ENCODE measurements around the gene MTOR.

MTOR gene

DNA sequence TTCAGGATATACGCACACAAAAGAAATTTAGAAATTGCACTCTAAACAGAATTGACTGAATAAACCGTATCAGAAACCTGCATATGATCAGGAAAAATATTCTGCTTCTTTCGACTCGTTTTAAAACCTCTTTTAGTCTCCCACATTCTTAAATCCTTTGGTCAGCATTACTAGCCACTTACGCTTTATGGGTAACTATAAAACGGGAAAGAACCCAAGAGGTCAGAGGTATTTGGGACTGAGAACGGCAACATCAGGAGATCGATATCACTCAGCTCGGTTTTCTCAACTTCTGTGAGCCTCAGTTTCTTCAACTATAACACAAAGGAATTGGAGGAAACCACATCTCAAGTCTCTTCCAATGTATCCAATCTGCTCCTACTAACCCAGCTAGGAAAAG is 109.6 kb downstream of the MTOR start:
- Histone ChIP-seq H3K27ac (replicated peaks) (no peak overlapping the region), H3K4me3 (replicated peaks; ENCODE audit: insufficient read depth, low read length) (no peak overlapping the region), H3K27me3 (ENCODE audit: insufficient read depth, poor library complexity, severe bottlenecking) (no peaks in the 10 kb centered on the region)
- TF ChIP-seq SPI1 (IDR thresholded peaks at IDR 0.05; ENCODE audit: borderline replicate concordance, low read depth) (no peak), GABPA (IDR thresholded peaks at IDR 0.05; ENCODE audit: low read depth) (no peak), POLR2AphosphoS5 (IDR thresholded peaks at IDR 0.05; ENCODE audit: low read depth) (no peak)
- TF ChIP-seq, protein P1, sequence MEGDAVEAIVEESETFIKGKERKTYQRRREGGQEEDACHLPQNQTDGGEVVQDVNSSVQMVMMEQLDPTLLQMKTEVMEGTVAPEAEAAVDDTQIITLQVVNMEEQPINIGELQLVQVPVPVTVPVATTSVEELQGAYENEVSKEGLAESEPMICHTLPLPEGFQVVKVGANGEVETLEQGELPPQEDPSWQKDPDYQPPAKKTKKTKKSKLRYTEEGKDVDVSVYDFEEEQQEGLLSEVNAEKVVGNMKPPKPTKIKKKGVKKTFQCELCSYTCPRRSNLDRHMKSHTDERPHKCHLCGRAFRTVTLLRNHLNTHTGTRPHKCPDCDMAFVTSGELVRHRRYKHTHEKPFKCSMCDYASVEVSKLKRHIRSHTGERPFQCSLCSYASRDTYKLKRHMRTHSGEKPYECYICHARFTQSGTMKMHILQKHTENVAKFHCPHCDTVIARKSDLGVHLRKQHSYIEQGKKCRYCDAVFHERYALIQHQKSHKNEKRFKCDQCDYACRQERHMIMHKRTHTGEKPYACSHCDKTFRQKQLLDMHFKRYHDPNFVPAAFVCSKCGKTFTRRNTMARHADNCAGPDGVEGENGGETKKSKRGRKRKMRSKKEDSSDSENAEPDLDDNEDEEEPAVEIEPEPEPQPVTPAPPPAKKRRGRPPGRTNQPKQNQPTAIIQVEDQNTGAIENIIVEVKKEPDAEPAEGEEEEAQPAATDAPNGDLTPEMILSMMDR (IDR thresholded peaks at IDR 0.05; ENCODE audit: insufficient read depth, low read length), result no peak
- TF ChIP-seq, protein P2, sequence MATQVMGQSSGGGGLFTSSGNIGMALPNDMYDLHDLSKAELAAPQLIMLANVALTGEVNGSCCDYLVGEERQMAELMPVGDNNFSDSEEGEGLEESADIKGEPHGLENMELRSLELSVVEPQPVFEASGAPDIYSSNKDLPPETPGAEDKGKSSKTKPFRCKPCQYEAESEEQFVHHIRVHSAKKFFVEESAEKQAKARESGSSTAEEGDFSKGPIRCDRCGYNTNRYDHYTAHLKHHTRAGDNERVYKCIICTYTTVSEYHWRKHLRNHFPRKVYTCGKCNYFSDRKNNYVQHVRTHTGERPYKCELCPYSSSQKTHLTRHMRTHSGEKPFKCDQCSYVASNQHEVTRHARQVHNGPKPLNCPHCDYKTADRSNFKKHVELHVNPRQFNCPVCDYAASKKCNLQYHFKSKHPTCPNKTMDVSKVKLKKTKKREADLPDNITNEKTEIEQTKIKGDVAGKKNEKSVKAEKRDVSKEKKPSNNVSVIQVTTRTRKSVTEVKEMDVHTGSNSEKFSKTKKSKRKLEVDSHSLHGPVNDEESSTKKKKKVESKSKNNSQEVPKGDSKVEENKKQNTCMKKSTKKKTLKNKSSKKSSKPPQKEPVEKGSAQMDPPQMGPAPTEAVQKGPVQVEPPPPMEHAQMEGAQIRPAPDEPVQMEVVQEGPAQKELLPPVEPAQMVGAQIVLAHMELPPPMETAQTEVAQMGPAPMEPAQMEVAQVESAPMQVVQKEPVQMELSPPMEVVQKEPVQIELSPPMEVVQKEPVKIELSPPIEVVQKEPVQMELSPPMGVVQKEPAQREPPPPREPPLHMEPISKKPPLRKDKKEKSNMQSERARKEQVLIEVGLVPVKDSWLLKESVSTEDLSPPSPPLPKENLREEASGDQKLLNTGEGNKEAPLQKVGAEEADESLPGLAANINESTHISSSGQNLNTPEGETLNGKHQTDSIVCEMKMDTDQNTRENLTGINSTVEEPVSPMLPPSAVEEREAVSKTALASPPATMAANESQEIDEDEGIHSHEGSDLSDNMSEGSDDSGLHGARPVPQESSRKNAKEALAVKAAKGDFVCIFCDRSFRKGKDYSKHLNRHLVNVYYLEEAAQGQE (IDR thresholded peaks at IDR 0.05; ENCODE audit: insufficient replicate concordance, low read depth), result no peak
- no peak for DNase-seq (ENCODE audit: low read depth in 1 of 2, low spot score in 1 of 2)

DNA sequence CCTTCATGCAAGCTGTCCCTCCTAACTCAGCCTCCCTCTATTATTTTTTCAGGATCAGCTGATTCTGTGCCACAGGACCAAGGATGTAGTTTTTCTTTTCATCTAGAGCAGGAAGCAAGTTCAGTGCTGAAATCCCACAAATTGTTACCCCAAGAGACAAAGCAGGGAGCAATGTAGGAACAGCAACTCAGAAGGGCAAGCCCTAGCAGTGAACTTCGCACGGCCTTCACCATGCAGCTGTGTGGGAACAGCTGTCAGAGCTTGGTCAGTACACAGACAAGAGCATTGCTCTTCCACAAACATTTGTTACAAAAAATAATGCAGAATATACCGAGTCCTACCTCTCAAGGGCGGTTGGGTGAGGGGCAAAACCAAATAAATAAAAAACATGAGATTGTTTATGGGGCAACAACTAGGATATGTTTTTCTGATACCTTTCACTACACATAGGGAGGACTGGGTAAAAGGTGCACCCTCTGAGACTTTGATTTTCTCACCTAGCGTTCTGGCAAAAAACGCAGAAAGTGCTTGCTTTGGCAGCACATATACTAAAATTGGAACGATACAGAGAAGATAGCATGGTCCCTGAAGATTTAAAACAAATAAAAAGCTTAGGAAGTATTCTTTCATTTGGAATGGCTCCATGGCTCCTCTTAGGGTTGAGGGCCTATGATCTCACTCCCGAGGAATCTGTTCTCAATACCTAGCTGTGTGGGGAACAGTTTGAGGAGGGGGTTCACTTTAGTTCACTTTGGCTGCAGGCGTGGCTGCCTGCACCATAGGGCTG is 110.3 kb downstream of the MTOR start:
- Histone ChIP-seq H3K27ac (replicated peaks) (no peak overlapping the region), H3K27me3 (ENCODE audit: insufficient read depth, poor library complexity, severe bottlenecking) (no peaks in the 10 kb centered on the region), H3K4me3 (replicated peaks; ENCODE audit: insufficient read depth, low read length) (no peak overlapping the region)
- DNase-seq (ENCODE audit: low read depth in 1 of 2, low spot score in 1 of 2), result no peak
- no peak for TF ChIP-seq POLR2AphosphoS5 (IDR thresholded peaks at IDR 0.05; ENCODE audit: low read depth)
- TF ChIP-seq, protein P2 (IDR thresholded peaks at IDR 0.05; ENCODE audit: insufficient replicate concordance, low read depth), result no peak
- TF ChIP-seq GABPA (IDR thresholded peaks at IDR 0.05; ENCODE audit: low read depth), result no peak
- TF ChIP-seq SPI1 (IDR thresholded peaks at IDR 0.05; ENCODE audit: borderline replicate concordance, low read depth), result no peak
- TF ChIP-seq, protein P1 (IDR thresholded peaks at IDR 0.05; ENCODE audit: insufficient read depth, low read length), result no peak

DNA sequence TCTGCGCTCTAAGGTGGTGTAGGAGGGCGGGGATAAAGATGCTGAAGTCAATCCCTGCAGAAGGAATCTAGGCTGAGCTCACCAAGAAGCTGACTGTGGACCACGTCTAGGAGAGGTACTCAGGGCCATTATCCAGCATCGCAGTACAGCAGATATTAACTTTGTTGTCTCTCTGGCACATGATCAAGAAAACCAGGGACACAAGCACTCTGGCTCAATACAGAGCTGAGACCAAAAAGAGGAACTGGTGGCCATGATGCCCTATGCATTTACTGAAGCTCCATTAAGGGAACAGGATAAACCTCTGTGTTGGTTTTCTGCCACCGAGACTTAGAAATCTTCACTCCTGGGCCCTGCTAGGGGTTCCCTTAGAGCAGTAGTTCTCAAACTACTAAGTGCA is 111.2 kb downstream of the MTOR start:
- H3K27ac ChIP-seq (replicated peaks), result no peak overlapping the region
- H3K4me3 ChIP-seq (replicated peaks; ENCODE audit: insufficient read depth, low read length), result no peak overlapping the region
- peak; percentile 93 for TF ChIP-seq SPI1 (IDR thresholded peaks at IDR 0.05; ENCODE audit: borderline replicate concordance, low read depth)
- TF ChIP-seq, protein P1 (IDR thresholded peaks at IDR 0.05; ENCODE audit: insufficient read depth, low read length), result no peak
- no peaks in the 10 kb centered on the region for H3K27me3 ChIP-seq (ENCODE audit: insufficient read depth, poor library complexity, severe bottlenecking)
- peak in 1 of 2 experiments; percentile 14 for DNase-seq (ENCODE audit: low read depth in 1 of 2, low spot score in 1 of 2)

DNA sequence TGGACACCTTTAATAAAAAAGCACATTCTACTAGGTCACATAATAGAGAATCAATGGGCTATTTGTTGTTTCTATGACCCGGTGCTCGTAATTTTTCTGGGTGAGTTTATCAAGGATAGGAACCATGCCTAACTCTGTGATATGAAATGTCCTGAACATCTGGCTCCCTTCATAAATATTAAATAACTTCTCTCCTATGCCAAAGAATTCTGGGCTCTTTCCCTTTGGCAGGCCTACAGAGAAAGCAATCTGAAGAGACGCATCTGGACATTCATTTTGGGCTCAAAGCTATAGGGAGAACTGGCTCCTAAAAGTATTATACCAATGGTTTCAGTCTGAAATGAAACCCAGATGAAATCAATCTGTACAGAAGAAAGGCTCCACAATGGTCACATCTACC is 112.0 kb downstream of the MTOR start:
- DNase-seq (ENCODE audit: low read depth in 1 of 2, low spot score in 1 of 2), result no peak
- Histone ChIP-seq H3K4me3 (replicated peaks; ENCODE audit: insufficient read depth, low read length) (no peak overlapping the region), H3K27ac (replicated peaks) (no peak overlapping the region), H3K27me3 (ENCODE audit: insufficient read depth, poor library complexity, severe bottlenecking) (no peaks in the 10 kb centered on the region)
- TF ChIP-seq SPI1 (IDR thresholded peaks at IDR 0.05; ENCODE audit: borderline replicate concordance, low read depth) (no peak), POLR2AphosphoS5 (IDR thresholded peaks at IDR 0.05; ENCODE audit: low read depth) (no peak), GABPA (IDR thresholded peaks at IDR 0.05; ENCODE audit: low read depth) (no peak)
- TF ChIP-seq, protein P2 (IDR thresholded peaks at IDR 0.05; ENCODE audit: insufficient replicate concordance, low read depth), result no peak
- TF ChIP-seq, protein P1 (IDR thresholded peaks at IDR 0.05; ENCODE audit: insufficient read depth, low read length), result no peak
